NT2/D1 (cell line): ENCODE results near the gene BNC2.
A peak's percentile ranks its signal among the peaks of the same experiment; 100 is the strongest.

ENCODE experiments used
- DNase-seq: peaks from one replicate; pipeline ENCODE4 v3.0.0-alpha.2; 2011; ENCODE audit warnings: low read depth, low spot score
- H3K27me3 ChIP-seq: 2 replicates; pipeline ENCODE4 v1.6.0; 2011; ENCODE audit warnings: mild to moderate bottlenecking; ENCODE audit not compliant: insufficient read length, insufficient read depth
- H3K36me3 ChIP-seq: 2 replicates; pipeline ENCODE4 v1.6.1; 2011; ENCODE audit warnings: mild to moderate bottlenecking, low read length, mixed read lengths; ENCODE audit not compliant: insufficient read depth, insufficient read length
- H3K4me1 ChIP-seq: 2 replicates; pipeline ENCODE4 v1.5.1; 2011; ENCODE audit not compliant: insufficient read depth, insufficient read length
- H3K4me3 ChIP-seq: 2 replicates; pipeline ENCODE4 v1.5.1; 2011; ENCODE audit warnings: low read depth; ENCODE audit not compliant: insufficient read length
- H3K9ac ChIP-seq: 2 replicates; pipeline ENCODE4 v1.6.0; 2011; ENCODE audit warnings: low read depth; ENCODE audit not compliant: insufficient read length
- H3K9me3 ChIP-seq: 2 replicates; pipeline ENCODE4 v1.5.1; 2011; ENCODE audit warnings: mild to moderate bottlenecking, low read length; ENCODE audit not compliant: insufficient read depth
- SUZ12 ChIP-seq: IDR thresholded peaks from 2 replicates; pipeline ENCODE4 v1.6.1; 2011; ENCODE audit not compliant: insufficient read length, insufficient read depth; ENCODE audit errors: extremely low read depth
- YY1 ChIP-seq: IDR thresholded peaks from 2 replicates; pipeline ENCODE4 v1.6.1; 2011; ENCODE audit not compliant: insufficient read length, insufficient read depth
- ZNF274 ChIP-seq: IDR thresholded peaks from 2 replicates; pipeline ENCODE4 v1.6.1; 2011; ENCODE audit warnings: mild to moderate bottlenecking, low read depth, low read length

The BNC2 gene

DNA sequence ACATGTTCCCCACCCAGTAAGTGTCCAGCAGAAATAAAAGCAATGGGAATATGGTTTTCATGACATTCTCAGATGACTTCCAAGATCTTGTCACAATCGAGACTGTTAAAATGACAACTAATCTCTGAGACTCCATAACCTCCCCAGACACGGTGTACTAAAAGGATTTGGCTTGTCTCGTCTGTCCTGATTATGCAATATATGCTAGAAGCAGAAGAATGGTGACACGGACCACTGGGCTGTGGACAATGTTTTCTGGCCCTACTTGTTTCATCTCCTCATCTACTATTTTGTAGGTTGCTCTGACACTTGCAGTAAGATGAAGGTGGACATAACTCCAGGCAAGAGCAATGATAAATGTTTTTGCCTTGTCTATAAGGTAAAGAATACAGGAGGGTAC is 56.6 kb downstream of the BNC2 start:
- Histone ChIP-seq H3K27me3 (no peaks in the 10 kb centered on the region), H3K4me1 (peaks cover 8% of the 10 kb centered on the region), H3K36me3 (no peaks in the 10 kb centered on the region), H3K4me3 (no peak overlapping the region), H3K9me3 (no peaks in the 10 kb centered on the region), H3K9ac (no peak overlapping the region)
- no peak for TF ChIP-seq ZNF274
- TF ChIP-seq SUZ12, result no peak
- TF ChIP-seq YY1, result no peak
- no peak for DNase-seq

DNA sequence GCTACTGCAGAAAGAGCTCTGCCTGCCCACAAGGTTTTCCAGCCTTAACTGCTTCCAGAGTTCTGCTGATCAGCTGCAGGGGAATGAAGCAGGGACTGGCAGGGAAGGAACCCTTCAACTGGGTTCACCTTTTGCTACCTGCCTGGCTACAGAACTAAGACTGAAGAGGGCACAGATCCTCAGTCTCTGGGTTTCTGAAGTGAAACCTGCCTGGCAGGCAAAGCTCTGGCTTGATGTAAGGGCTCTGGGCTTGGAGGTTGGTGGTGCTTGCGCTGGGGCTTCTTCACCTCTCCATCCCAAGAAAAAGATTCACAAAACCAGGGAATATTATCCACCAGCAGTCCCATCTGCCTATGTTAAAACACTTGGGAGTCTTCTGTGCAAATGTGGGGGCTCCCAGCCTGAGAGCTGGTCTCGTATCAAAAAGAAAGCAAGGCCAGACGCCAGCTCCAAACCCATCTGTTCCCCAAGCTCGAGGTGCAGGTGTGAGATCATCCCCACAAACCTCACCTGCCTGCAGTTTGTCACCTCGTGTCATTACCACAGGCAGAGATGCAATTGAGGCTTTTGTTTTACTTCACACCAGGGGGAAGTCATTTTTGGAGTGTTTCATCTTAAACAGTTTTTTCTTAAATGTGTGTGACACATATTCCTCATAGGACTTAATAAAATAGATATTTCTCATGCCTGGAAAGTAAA is 58.3 kb downstream of the BNC2 start:
- Histone ChIP-seq H3K27me3 (no peaks in the 10 kb centered on the region), H3K9me3 (no peaks in the 10 kb centered on the region), H3K4me1 (peaks cover 10% of the 10 kb centered on the region), H3K9ac (peak overlapping the region; percentile 6), H3K36me3 (no peaks in the 10 kb centered on the region), H3K4me3 (no peak overlapping the region)
- TF ChIP-seq YY1, result no peak
- no peak for TF ChIP-seq ZNF274
- TF ChIP-seq SUZ12, result no peak
- no peak for DNase-seq

DNA sequence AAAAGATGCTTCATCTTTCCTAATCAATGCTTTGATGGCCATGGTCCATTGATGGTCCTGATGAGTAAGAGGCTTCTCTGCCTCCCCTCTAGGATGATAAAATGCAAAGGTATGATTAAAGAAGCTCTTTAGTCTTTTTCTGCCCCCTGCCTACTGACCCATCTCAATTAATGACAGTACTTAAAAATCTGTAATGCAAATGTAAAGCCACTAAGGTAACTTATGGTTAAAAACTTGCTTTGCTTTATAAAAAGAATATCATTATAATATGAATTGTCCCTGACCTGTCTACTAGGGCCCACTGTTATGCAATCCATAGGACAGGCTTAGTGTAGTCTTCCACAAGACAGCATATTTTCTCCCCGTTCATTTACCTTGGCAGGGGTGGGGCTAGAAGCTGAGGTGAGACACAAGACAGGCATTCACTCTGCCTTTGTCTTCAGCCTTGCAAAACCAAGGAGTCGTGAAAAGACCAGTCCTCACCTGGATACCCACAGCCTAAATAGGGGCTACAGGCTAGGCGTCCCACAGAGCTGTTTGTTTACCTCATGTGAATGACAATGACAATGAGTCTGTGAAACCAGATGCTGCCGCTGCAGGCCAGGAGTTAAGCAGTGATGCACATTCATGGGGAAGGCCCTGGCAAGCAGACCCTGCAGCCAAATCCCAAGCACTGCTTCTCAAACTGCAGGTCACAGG is 60.4 kb downstream of the BNC2 start:
- no peak for TF ChIP-seq ZNF274
- no peak for TF ChIP-seq YY1
- TF ChIP-seq SUZ12, result no peak
- Histone ChIP-seq H3K36me3 (no peaks in the 10 kb centered on the region), H3K9me3 (no peaks in the 10 kb centered on the region), H3K27me3 (no peaks in the 10 kb centered on the region), H3K9ac (peak overlapping the region; percentile 14), H3K4me1 (peaks cover 10% of the 10 kb centered on the region), H3K4me3 (no peak overlapping the region)
- peak; percentile 98 for DNase-seq

DNA sequence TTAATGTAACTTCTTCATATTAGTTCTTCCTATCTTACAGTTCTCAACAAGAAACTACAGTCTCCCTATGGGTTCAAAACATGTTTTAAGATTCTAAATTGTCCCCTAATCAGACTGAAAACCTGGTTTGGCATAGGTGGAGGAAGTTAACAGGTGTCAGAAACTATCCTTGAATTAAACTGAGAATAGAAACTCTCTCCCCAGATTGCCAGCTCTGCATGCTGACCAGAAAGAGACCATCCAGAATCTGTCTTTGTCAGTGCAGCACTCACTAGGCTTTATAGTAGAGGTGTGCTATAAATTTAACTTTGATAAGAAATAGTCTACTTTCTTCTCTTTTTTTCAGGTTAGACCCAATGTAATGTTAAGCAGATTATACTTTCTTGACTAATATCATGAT is 63.8 kb downstream of the BNC2 start:
- no peaks in the 10 kb centered on the region for H3K9me3 ChIP-seq
- TF ChIP-seq ZNF274 (no peak), YY1 (no peak), SUZ12 (no peak)

DNA sequence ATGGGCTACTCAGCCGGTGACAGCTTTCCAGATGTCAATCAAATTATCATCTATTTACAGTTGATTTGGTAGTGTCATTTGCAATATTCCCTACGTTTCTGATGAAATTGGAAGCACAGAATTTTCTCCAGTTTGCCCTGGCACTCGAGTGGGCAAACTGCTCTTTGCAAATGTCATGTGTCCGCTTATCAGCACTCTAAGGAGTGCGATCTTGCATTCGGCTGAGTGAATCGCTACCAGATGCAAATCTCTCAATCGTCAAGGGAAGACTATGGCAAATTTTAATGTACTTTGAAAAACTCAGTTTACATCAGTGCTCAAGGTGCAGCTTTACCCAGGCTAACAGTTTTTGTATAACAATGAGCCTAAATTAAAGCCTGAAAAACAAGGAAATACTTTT is 66.8 kb downstream of the BNC2 start:
- H3K9me3 ChIP-seq, result no peaks in the 10 kb centered on the region
- TF ChIP-seq SUZ12, result no peak
- no peak for TF ChIP-seq YY1
- TF ChIP-seq ZNF274, result no peak
- no peak overlapping the region for H3K9ac ChIP-seq
- H3K4me3 ChIP-seq, result no peak overlapping the region
- no peaks in the 10 kb centered on the region for H3K36me3 ChIP-seq
- H3K27me3 ChIP-seq, result no peaks in the 10 kb centered on the region
- H3K4me1 ChIP-seq, result peaks cover under 1% of the 10 kb centered on the region
- no peak for DNase-seq

More for the DNA sequence above, 63.8 kb downstream of the BNC2 start:
- Histone ChIP-seq H3K4me1 (peaks cover 7% of the 10 kb centered on the region), H3K9ac (no peak overlapping the region), H3K36me3 (no peaks in the 10 kb centered on the region), H3K4me3 (no peak overlapping the region), H3K27me3 (no peaks in the 10 kb centered on the region)
- no peak for DNase-seq

DNA sequence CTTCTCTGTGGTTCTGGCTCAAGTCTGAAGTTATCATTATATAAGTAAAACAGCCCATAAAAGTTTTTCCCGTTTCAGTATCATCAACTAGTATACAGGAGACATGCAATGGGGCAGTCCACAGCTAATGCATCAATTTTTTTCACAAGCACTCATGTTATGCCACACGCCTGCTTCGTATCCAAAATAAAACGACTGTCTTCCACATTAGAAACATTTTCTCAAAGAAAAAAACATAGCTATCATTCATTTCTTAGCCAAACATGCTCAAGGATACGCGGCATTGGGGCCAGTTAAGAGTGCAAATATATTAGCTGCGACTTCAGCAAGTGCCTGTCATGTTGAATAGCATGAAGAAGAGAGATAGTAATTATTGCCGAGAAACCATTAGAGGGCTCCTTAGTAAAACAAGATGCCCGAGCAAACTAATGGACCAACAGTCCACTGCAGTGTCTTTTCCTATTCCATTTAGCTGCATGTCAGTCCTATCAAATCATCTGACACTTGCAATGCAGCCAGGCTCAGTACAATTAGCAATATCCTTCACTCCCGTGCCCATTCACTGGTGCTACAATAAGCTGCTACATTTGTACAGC is 68.5 kb downstream of the BNC2 start:
- Histone ChIP-seq H3K4me3 (no peak overlapping the region), H3K4me1 (no peaks in the 10 kb centered on the region), H3K36me3 (no peaks in the 10 kb centered on the region), H3K9ac (no peak overlapping the region), H3K9me3 (no peaks in the 10 kb centered on the region), H3K27me3 (no peaks in the 10 kb centered on the region)
- DNase-seq, result no peak
- TF ChIP-seq YY1, result no peak
- TF ChIP-seq SUZ12, result no peak
- TF ChIP-seq ZNF274, result no peak

DNA sequence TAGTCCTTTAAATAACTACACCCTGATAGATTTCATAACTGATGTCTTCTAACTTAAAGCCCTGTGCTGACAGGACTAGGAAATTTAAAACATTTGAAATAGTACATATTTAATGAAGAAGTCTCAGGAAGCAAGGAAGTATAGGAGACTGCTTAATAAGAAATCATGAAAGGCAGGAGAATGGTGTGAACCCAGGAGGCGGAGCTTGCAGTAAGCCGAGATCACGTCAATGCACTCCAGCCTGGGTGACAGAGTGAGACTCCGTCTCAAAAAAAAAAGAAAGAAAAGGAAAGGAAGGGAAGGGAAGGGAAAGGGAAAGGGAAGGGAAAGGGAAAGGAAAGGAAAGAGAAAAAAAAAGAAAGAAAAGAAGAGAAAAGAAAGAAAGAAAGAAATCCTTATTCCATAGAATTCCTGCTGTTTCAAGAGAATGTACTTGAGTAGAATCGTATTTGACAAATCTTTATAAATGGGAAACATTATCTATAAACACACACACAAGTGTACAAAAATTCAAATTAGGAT is 74.1 kb downstream of the BNC2 start:
- Histone ChIP-seq H3K9me3 (no peaks in the 10 kb centered on the region), H3K4me3 (no peak overlapping the region), H3K4me1 (peaks cover 3% of the 10 kb centered on the region), H3K27me3 (no peaks in the 10 kb centered on the region), H3K9ac (no peak overlapping the region), H3K36me3 (no peaks in the 10 kb centered on the region)
- TF ChIP-seq SUZ12, result no peak
- no peak for TF ChIP-seq YY1
- TF ChIP-seq ZNF274, result no peak
- DNase-seq, result no peak
